Left kidney (tissue), 2 donors: ENCODE data around the gene CLEC3B. TPM values are rescaled to one million over a fixed set of nuclear protein-coding genes. Genes with fewer than 3 reads are reported as not detected.

ENCODE experiments used
- DNase-seq: peaks from one replicate; pipeline ENCODE4 v3.0.0-alpha.2; 2013
- polyA plus RNA-seq: library from polyadenylated mRNA; unstranded; fragments of 120-200 nt; gene quantifications from one replicate; pipeline ENCODE4 v1.2.1, GENCODE V29; 2013; ENCODE audit not compliant: insufficient read length

CLEC3B gene
- polyA plus RNA-seq, 1 donor = 11.9 TPM

GRCh38 chr3:45002139-45002660 lies 23.9 kb upstream of the CLEC3B start:
- DNase-seq = no peak

DNA sequence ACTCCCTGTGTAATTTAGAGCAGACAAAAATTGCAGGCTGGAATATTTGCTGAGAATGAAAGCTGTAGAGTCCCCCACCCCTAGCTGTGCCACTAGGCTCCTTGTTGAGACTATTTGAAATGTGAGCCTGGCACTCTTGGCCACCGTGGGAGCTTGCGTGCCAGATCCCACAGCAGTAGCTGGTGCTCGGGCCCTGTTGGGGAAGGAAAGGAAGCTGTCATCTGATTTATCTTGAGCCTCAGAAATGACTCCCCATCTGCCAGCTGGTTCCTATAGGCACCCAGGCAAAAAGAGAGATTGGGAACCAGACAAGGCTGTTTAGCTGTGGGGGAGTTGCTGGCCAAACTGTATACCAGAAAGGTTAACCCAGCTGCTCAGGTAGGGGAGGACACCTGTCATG lies 23.4 kb upstream of the CLEC3B start:
- no peak for DNase-seq

- no peak for DNase-seq
Measured at GRCh38 chr3:45003406-45003805, 22.7 kb upstream of the CLEC3B start.

- no peak for DNase-seq
Measured at GRCh38 chr3:45003859-45004258, 22.2 kb upstream of the CLEC3B start.

- no peak for DNase-seq
Measured at GRCh38 chr3:45007091-45007490, 19.0 kb upstream of the CLEC3B start.

- no peak for DNase-seq
Measured at GRCh38 chr3:45008117-45008516, 18.0 kb upstream of the CLEC3B start.

- DNase-seq = no peak
Measured at GRCh38 chr3:45009868-45010267, 16.2 kb upstream of the CLEC3B start.

DNA sequence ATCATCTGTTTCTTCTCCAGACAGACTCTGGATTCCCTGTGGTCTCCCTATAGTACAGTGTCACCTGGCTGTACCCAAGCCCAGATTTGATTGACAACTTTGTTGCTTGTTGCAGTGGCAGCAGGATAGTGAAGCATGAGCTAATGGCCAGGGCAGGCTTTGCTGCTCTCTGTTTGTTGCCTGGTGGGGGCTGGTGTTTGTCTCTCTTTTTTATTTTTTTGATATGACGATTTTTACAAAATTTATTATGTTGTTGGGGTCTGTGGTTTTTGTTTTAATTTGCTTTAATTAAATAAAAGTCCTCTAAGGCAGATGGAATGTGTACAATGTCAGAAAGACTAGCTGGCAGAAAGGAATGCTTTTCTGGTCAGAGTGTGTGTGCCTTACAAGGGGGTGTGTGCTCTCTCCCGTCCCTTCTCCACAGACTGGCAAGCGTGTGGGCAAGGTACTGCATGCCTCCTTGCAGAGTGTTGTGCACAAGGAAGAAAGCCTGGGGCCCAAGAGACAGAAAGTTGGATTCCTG lies 15.2 kb upstream of the CLEC3B start:
- no peak for DNase-seq

- DNase-seq = no peak
Measured at GRCh38 chr3:45011756-45012508, 14.2 kb upstream of the CLEC3B start.

- no peak for DNase-seq
Measured at GRCh38 chr3:45012577-45012976, 13.5 kb upstream of the CLEC3B start.

GRCh38 chr3:45016916-45017315 lies 9.2 kb upstream of the CLEC3B start:
- no peak for DNase-seq

DNA sequence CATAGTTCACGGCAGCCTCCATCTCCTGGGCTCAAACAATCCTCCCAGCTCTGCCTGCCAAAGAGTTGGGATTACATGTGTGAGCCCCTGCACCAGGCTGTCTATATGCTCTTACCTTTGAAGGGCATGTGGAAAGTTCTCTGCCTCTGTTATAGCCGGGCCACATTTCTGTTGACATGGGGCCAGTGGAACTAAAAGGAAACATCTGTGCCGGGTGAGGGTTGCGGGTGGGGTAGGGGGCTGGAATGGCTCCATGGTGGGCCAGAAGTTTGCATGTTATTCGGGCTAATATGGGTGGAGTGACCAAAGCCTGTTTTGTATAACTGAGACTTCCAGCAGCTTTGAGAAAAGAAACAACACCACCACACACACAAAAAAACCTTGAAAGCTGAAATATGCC lies 8.3 kb upstream of the CLEC3B start:
- DNase-seq = no peak

- DNase-seq = no peak
Measured at GRCh38 chr3:45020534-45020933, 5.6 kb upstream of the CLEC3B start.

GRCh38 chr3:45021524-45022297 lies 4.4 kb upstream of the CLEC3B start:
- DNase-seq = no peak

GRCh38 chr3:45023675-45024074 lies 2.4 kb upstream of the CLEC3B start:
- no peak for DNase-seq

GRCh38 chr3:45024542-45025255 lies 1.4 kb upstream of the CLEC3B start:
- DNase-seq = no peak

- no peak for DNase-seq
Measured at GRCh38 chr3:45026957-45027356, 854 bp downstream of the CLEC3B start.

- no peak for DNase-seq
Measured at GRCh38 chr3:45027441-45027840, 1.3 kb downstream of the CLEC3B start.

- DNase-seq = no peak
Measured at GRCh38 chr3:45029216-45029615, 3.1 kb downstream of the CLEC3B start.

GRCh38 chr3:45029661-45030060 lies 3.6 kb downstream of the CLEC3B start:
- DNase-seq = no peak

DNA sequence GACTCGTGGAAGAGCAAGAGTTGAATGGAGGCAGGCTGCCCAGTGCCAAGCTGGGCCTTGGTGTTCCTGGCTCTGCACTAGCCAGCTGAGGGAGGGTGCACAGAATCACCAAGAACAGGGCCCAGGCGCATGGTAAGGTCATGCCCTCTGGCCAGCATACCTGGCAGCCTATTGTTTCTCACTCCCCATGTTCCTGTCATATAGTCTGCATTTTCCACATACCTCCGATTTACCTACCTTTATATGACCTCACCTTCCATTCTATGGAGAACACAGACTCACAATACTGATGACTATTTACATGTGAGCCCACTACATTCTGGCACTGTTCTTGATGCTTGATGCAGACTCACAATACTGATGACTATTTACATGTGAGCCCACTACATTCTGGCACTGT lies 5.4 kb downstream of the CLEC3B start:
- DNase-seq = no peak

DNA sequence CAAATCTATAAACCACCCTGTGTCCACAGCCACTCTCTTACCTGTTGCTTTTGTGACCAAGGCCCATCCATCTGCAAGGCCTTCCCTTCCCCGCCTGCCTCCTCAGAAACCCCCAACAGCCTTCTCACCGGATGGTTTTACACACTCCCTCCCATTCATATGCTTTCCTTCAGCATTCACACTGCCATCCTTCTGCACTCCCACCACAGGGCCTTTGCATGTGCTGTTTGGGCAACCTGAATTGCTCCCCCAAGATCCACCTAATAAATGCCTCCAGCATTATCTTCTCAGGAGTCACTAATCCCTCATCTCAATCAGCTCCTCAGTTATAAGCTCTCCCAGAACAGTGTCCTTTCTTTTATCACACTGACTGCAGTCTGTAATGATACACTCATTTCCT lies 6.0 kb downstream of the CLEC3B start:
- no peak for DNase-seq

DNA sequence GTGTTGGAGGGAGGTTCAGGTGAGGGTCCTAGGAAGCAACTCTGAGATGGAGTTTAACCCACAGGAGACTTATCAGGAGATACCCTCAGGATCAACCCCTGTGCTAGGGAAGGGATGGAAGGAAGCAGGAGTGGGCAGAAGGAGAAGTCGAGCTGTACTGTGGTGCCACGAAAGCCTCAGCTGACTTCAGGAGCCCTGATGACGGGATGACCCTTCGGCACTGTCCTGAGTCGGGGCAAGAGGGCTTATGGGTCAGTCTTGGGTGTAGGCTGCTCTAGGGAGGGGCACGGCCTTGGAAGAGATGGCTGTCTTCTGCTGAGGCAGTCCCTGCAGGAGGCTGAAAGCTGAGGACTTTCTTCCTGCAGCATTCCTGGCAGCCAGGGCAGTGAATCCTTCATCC lies 7.7 kb downstream of the CLEC3B start:
- DNase-seq = no peak
